Articular chondrocyte of knee joint (primary cell): ENCODE results near the gene SRRM3. TPM values are rescaled to one million over a fixed set of nuclear protein-coding genes. Genes with fewer than 3 reads are reported as not detected.

Experiments used
- total RNA-seq: library from RNA; depleted of rRNA; stranded (reverse); fragments of >200 nt; gene quantifications from 2 replicates; pipeline ENCODE4 v1.2.3, GENCODE V29; 2012

Gene SRRM3
- total RNA-seq = 0.91 and 1.1 TPM in 2 replicates

GRCh38 chr7:76201732-76202665 is at the start of gene SRRM3:
Gene SRRM3 (plus strand): TSS chr7:76201896. CDS start chr7:76235067, 33,171 bp downstream.

DNA sequence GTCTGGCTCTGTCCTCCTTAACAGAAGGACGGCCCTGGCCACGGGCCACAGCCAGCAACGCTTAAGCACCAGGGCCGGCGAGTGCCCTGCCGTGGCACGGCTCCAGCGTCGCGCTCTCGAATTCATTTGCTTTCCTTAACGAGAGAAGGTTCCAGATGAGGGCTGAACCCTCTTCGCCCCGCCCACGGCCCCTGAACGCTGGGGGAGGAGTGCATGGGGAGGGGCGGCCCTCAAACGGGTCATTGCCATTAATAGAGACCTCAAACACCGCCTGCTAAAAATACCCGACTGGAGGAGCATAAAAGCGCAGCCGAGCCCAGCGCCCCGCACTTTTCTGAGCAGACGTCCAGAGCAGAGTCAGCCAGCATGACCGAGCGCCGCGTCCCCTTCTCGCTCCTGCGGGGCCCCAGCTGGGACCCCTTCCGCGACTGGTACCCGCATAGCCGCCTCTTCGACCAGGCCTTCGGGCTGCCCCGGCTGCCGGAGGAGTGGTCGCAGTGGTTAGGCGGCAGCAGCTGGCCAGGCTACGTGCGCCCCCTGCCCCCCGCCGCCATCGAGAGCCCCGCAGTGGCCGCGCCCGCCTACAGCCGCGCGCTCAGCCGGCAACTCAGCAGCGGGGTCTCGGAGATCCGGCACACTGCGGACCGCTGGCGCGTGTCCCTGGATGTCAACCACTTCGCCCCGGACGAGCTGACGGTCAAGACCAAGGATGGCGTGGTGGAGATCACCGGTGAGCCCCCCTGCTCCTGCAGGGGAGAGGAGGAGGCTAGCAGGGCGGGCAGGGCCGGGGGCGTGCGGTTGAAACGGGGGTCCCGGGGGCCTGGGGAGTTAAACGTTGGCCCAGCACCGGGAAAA is 100.9 kb downstream of the SRRM3 start, which contains the start of gene HSPB1:
TSS of gene HSPB1 (plus strand) at position 327 of the 855 bp plus-strand sequence. CDS start at position 367, 40 bp downstream.

Other genes with a start within 250 kb of the SRRM3 start
- gene TMEM120A, start 207.3 kb upstream of the SRRM3 start, total RNA-seq = 25.8 and 26.0 TPM in 2 replicates
- 34.3 and 40.6 TPM in 2 replicates for gene STYXL1, start 153.9 kb upstream of the SRRM3 start, total RNA-seq
- 34.7 and 42.1 TPM in 2 replicates for gene MDH2, start 153.8 kb upstream of the SRRM3 start, total RNA-seq
- gene HSPB1, start 100.8 kb downstream of the SRRM3 start, total RNA-seq = 100 and 102 TPM in 2 replicates
- gene YWHAG, start 157.1 kb downstream of the SRRM3 start, total RNA-seq = 95.6 and 97.5 TPM in 2 replicates
- 0.65 and 0.97 TPM in 2 replicates for gene SSC4D, start 207.8 kb downstream of the SRRM3 start, total RNA-seq
- 1.0 and 1.4 TPM in 2 replicates for gene ZP3, start 223.1 kb downstream of the SRRM3 start, total RNA-seq